HG03432 (cell line): Measurements from ENCODE around the gene SGMS1.
A peak's percentile ranks its signal among the peaks of the same experiment; 100 is the strongest.

Experiments used
- ATAC-seq: cut with Tn5 transposase; IDR thresholded peaks from one replicate; pipeline ENCODE4 v1.9.1; 2021; ENCODE audit warnings: mild to moderate bottlenecking, moderate library complexity; ENCODE audit not compliant: unreplicated experiment

Gene SGMS1

DNA sequence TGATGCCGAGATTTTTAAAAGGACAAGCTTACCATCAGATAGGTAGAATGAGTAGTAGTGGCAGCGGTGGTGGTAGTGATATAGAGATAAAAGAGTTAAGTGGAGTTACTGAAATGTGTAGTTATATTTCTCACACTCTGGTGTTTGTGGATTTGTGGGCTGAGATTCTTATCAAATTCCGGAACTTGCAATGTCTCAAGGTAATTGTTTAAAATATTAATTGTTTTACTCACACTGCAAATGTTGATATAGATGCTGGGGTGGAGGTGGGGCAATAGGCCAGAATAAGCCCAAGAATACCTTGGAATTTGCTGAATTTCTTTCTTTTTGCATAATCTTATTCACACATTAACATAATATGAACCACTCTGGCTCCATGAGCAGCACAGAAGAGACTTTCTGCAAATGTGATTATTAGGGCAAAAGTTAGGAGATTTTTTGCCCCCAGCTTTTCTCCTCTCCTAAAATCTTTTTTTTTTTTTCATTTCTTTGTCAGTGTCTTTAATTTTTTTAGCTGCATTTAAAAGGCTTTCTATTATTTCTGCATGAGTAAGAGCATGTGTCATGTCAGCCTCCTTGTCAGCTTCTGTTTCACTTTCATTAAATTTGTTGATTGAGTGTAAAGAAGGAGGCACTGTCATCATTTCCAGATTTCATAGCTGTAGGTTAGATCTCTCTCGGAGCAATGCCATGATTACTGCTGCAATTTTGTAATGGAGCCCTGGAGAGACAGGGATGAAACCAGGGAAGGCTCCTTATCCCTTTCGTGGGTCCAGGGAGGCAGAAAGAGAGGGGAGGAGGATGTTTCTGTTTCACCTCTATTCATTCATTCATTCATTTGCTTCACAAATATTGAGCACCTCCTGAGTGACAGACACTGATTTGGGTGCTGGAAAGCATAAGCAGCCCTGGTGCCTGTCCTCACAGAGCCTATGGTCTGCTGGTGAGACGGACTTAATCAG, 13.1 kb upstream of the SGMS1 start:
- ATAC-seq, result peak; percentile 97

DNA sequence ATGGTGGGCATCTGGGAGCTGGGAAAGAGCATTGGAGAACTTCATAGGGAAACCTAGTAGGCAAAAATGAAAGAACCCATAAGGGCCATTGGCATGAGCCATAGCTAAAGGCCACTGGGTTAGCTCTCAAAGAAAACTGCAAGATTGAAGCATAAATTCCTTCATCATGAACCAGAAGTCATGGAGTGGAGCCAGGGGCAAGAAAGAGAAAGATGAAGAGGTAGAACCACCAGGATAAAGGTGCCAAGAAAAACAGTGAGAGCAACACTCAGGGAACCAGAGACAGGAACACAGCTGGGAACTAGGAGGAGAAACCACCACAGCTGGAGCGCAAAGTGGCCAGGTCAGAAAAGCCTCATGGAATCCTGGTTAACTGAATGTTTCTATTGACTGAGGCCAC, 11.5 kb upstream of the SGMS1 start:
- no peak for ATAC-seq

DNA sequence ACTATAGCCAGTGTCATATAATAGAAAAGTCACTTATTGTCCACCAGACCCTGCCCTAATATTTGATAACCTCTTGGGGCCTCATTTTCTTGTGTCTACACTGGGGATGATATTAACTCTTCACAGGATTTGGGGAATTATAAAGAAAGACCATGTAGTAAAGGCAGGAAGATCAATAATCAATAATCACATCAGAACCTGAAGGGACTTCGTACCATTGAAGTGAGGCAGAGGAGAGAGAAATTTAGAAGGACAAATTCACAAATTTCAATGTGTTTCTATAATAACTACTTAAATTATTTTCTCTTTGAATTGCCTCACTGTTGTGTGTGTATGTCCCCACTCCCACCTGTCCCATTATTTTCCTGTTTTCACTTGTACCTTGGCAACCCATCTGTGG, 10.7 kb upstream of the SGMS1 start:
- ATAC-seq, result no peak

DNA sequence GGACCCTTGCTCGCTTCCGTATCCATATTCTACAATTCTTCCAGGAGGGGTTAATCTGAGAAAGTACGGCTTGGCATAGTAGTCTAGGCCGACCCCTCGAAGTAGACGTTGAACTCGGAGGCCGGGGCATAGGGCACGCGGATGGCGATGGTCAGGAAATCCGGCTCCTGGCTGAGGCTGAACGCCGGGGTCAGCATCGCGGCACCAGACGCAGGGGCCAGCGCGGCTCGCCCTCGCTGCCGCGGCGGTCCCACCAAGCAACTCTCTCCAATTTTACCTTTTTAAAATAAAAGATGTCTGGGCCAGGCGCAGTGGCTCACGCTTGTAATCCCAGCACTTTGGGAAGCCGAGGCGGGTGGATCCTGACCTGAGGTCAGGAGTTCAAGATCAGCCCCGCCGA, 7.3 kb upstream of the SGMS1 start:
- ATAC-seq, result no peak

DNA sequence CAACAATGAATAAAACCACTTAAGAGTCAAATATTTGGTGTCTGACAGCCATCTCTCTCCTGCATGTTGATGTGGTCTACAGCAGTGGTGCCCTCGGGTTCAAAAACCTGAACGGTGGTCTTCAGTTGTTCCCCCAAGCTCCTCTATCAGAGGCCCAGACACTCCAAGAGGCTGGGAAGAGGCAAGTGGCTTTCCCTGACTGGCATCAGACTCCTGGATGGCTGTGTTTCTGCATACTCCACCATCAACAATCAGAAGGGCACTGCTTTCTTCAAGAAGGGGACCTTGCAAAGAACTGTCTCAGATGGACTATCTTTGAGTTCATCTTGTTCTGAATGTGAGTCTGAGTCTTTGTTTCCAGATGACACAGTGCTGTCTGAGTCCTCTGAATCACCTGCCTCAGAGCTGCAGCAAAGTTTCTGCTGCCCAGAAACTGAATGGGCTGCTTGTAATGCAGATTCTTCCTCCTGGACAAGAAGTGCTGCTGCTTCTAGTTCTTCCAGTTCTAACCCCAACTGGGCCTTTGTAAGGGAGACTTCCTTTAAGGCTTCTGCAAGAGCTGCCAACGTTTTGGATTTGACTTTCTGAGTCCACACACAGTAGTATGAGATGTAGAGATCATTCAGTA, 5.9 kb upstream of the SGMS1 start:
- no peak for ATAC-seq

GRCh38 chr10:50627896-50628295, 4.1 kb upstream of the SGMS1 start:
- no peak for ATAC-seq

GRCh38 chr10:50627443-50627842, 3.7 kb upstream of the SGMS1 start:
- no peak for ATAC-seq

DNA sequence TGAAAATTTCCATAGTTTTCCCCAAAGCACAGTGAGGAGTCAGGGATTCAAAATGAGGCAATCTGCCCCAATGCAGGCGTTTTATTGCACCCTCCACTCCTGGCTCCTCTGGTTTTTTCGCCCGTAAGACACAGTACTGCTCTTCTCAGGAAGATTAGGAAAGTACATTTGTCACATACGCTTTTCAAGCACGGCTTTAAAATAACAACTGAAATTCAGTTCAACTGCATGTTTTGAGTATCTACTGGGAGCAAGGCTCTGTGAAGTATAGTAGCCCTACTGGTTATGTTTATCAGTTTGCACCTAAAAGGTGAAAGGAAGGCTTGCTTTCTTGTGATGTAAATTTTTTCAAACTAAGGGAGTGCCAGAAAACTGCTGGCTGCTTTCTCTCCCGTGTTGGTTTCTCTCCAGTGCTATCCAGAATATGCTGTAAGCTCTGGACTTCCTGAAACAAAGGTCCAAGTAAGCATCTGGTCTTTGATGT, 1.9 kb upstream of the SGMS1 start:
- no peak for ATAC-seq

DNA sequence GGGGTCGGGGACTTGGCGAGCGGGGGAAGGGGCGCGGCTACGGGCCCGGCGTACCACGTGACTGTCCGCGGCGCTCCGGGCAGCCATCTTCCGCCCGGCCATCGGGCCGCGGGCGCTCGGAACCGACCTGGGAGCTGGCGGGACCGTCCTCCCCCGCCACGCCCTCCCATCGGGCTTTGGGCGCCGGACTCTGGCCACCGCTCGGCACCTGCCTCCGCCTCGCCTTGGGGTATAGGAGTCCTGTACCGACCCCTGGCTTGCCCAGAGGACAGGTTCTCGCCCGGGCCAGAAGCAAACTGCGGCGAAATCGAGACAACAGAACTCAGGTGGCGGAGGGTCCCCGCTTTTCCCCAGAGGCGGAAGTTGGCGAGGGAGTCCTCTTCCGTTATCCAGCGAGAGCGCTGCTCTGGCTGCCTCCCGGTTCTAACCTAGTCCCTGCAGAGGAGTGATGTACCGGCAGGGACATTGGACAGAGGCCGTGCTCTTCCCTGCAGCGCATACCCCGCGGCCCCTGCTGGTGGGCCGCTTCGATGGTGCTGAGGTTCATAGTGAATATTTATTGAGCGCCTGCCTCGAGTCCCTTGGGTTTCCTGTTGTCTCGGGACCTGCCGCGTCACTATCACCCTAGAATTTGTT, 1.2 kb upstream of the SGMS1 start:
- peak; percentile 56 for ATAC-seq

DNA sequence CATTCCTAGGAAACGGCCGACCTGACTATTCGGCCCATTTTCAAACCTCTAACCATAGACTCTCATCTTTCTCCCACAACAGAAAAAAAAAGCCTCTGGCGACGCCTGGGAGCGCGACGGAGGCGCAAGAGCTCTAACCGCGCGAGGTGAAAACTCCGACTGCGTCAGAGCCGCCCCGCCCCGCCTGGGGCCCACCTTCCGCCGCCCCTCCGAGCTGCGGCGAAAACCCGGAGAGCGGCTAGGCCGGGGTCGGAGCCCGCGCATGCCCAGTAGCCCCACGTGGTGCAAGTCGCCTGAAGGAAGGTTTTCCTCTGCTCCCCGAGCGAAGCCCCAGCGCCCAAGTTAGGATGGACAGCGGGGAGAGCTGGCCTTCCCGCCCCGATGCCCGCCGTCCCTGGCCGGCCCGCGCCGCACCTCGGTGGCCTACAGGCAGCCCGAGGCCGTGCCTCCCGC, 683 bp upstream of the SGMS1 start:
- peak; percentile 64 for ATAC-seq

- peak; percentile 6 for ATAC-seq
These were observed 772 bp downstream of the SGMS1 start for GRCh38 chr10:50622706-50623662.

DNA sequence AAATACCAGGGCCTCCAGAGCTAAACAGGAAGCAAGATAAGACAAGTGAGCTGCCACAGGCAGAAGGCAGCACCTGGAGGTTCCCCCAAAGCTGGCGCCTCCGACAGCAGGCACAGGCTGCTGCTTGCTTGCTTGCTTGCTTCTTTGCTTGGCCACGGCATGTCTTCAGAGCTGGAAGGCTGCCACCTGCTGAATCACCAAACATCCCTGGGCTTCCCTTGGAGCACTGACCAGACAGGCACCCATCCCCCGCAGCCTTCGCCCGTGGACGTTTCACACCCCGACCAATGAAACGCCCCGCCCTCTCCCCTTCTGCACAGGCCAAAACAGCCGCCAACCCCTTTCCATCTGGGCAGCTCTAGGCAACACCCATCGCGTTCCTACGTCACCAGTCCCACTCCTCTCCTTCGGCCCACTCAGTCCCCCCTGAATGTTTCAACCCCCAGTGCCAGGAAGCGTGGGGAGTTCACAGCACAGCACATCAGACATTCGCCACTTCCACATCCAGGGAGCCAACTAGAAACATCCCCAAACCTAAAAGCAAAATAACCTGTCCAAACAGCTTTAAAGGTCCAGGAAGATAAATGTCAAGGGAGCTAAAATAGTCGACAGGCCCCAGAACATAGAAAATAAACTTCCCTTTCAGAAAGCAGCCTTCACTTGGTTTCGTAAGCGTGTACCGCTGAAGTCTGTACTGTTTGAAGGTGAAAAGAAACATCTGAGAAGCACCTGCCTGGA, 1.6 kb downstream of the SGMS1 start:
- ATAC-seq, result peak; percentile 34

DNA sequence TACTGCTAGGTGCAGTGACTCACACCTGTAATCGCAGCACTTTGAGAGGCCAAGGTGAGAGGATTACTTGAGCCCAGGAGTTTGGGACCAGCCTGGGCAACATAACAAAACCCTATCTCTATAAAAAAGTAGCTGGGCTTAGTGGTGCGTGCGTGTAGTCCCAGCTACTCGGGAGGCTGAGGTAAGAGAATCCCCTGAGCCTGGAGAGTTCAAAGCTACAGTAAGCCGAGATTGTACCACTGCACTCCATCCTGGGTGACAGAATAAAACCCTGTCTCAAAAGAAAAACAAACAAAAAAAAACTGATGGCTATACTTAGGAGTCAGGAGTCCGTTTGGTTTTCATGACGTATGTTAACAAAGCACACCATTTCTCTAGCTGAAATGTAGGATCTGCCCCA, 2.9 kb downstream of the SGMS1 start:
- no peak for ATAC-seq

DNA sequence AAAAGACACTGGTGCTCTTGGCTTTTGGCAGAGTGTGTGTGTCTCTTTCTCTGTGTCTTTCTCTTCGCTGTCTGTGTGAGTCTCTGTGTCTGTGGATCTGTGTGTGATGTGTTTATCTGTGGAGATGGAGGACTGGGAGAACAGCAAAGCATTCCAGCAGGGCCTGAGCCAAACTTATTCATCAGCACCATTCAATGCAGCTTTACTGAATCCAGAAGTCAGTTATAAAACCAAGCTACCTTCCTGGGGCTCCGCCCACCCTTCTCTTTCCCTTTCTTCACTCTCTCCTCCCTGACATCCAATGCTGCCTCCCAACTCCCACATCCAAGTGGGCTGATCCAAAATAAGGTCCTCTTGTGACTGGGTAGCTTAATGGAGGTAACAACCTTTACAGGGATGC, 3.9 kb downstream of the SGMS1 start:
- no peak for ATAC-seq

- ATAC-seq, result no peak
These were observed 4.6 kb downstream of the SGMS1 start for GRCh38 chr10:50619166-50619565.

DNA sequence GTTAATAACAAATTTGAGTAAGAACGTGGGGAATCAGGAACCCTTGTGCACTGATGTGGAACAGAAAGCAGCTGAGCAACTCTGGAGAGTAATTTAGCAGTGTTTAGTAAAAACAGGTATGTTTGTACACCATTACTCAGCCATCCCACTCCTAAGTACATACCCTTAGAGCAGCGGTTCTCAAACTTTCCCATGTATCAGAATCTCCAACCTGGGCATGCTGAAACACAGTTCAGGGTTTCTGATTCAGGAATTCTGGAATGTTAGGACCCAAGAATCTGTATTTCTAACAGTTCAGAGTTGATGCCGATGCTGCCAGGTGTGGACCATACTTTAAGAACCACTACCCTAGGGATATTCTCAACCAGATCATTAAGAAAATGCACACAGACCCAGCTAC, 5.1 kb downstream of the SGMS1 start:
- no peak for ATAC-seq

GRCh38 chr10:50615658-50616057, 8.1 kb downstream of the SGMS1 start:
- no peak for ATAC-seq

DNA sequence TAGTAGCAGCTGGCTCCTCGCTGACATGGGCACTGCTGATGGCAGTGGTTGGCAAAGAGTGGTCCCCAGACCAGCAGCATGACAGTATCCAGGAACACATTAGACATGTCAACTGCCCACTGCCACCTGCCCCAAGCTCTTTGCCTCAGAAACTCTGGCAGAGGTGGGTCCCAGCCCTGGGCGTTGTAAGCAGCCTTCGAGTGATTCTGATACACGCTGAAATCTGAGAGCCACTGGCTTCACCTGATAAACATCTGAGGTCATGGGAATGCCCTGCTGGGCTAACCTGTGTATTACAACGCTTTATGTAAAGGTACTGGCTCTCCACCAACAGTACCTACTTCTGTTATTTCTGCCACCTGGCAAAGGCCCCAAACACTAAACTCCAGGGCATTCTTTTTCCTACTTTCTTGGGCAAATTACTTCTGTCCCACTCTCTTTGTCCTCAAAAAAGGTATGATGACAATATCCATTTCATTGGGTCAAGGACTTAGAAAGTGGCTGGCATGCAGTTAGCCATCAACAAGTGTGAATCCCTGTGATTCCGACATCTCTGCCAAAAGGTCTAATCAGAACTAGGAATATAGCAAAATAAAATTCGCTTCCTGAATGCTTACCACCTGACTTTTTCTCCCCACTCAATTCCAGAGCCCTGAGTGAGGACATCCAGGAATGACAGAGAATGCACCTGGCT, 9.2 kb downstream of the SGMS1 start:
- ATAC-seq, result peak; percentile 40
